Mononuclear cell (primary cell): ENCODE results near the gene TSPAN13. TPM values are rescaled to one million over a fixed set of nuclear protein-coding genes. Genes with fewer than 3 reads are reported as not detected.
A peak's percentile ranks its signal among the peaks of the same experiment; 100 is the strongest.
"Not testable (repeated sequence)": the region's sequence is repeated elsewhere in the genome, so short reads cannot be mapped to it uniquely, and the experiment has no call there.

Experiments
- H3K27me3 ChIP-seq: 2 replicates; pipeline ENCODE4 v1.6.0; 2011; ENCODE audit warnings: low read length, control low read depth; ENCODE audit not compliant: insufficient read depth
- H3K4me1 ChIP-seq: 2 replicates; pipeline ENCODE4 v1.5.1; 2011; ENCODE audit warnings: mild to moderate bottlenecking, low read length, control low read depth; ENCODE audit not compliant: insufficient read depth
- H3K4me3 ChIP-seq: 2 replicates; pipeline ENCODE4 v1.5.1; 2011; ENCODE audit warnings: mild to moderate bottlenecking, low read length, moderate library complexity
- H3K9me3 ChIP-seq: 2 replicates; pipeline ENCODE4 v1.5.1; 2011; ENCODE audit warnings: low read depth, mild to moderate bottlenecking, control low read depth, low read length
- total RNA-seq: library from RNA; depleted of rRNA; stranded (reverse); fragments of >200 nt; gene quantifications from one replicate; pipeline ENCODE4 v1.2.3, GENCODE V29; 2012

TSPAN13 gene
- total RNA-seq, 1 donor, result 5.0 TPM

DNA sequence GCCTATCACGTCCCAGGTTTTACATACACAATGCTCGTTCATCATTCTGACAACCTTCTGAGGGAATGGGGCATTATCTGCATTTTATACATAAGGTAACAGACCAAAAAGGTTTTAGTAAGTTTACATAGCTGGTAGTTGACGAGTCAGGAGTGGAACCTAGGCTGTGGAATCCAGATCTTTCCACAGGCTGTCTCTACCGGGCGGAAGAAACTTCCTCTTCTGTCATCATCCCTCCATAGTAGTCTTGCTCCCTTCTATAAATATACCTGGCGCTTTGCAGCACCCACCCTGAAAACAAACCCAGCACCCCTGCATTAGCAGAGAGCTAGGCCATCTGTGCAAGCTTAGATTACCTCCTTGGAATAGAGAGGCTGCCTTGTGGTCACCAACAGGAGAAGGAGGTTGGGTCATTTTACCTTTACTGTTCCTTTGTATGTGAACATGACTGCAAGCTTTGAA, 1.3 kb downstream of the TSPAN13 start:
- Histone ChIP-seq H3K4me3 (peak overlapping the region; percentile 51), H3K27me3 (peaks cover 8% of the 10 kb centered on the region), H3K9me3 (no peaks in the 10 kb centered on the region), H3K4me1 (peaks cover 17% of the 10 kb centered on the region)

GRCh38 chr7:16755397-16755796, 1.8 kb downstream of the TSPAN13 start:
- Histone ChIP-seq H3K4me1 (peaks cover 19% of the 10 kb centered on the region), H3K9me3 (no peaks in the 10 kb centered on the region), H3K4me3 (peak overlapping the region; percentile 51), H3K27me3 (peaks cover 8% of the 10 kb centered on the region)

DNA sequence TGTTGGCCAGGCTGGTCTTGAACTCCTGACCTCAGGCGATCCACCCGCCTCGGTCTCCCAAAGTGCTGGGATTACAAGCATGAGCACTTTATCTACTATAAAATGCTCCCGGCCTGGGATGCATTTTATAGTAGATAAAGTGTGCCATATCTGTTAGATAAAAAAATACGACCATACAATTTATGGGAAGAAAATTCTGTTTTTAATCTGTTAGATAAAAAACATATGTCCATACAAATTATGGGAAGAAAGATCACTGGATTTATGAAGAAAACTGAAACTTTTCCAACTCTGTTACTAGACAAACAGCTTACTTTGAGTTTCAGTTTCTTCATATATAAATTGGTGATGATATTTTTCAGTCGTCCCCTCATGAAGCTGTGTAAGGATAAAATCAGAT, 4.5 kb downstream of the TSPAN13 start:
- H3K27me3 ChIP-seq, result peaks cover 8% of the 10 kb centered on the region
- peaks cover 22% of the 10 kb centered on the region for H3K4me1 ChIP-seq
- H3K9me3 ChIP-seq, result no peaks in the 10 kb centered on the region
- H3K4me3 ChIP-seq, result no peak overlapping the region

- H3K27me3 ChIP-seq, result peaks cover 8% of the 10 kb centered on the region
- peaks cover 18% of the 10 kb centered on the region for H3K4me1 ChIP-seq
- H3K4me3 ChIP-seq, result no peak overlapping the region
- no peaks in the 10 kb centered on the region for H3K9me3 ChIP-seq
These were observed 5.4 kb downstream of the TSPAN13 start for GRCh38 chr7:16758631-16759611.

DNA sequence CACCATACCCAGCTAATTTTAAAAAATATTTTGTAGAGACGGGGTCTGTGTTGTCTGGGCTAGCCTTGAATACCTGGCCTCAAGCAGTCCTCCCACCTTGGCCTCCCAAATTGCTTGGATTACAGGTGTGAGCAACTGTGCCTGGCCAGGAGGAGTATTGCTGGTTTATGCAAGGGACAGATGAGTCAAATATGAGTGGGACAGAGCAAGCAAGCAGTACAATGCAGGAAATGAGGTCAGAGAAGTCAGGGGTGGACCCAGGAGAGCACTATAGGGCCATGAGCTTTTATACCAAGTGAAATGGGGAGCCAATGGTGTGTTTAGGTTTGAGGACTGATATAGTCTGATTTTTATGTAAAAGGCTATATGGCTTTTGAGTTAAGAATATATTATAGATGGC, 6.3 kb downstream of the TSPAN13 start:
- no peaks in the 10 kb centered on the region for H3K9me3 ChIP-seq
- H3K4me3 ChIP-seq, result no peak overlapping the region
- H3K4me1 ChIP-seq, result peaks cover 9% of the 10 kb centered on the region
- peaks cover 2% of the 10 kb centered on the region for H3K27me3 ChIP-seq

DNA sequence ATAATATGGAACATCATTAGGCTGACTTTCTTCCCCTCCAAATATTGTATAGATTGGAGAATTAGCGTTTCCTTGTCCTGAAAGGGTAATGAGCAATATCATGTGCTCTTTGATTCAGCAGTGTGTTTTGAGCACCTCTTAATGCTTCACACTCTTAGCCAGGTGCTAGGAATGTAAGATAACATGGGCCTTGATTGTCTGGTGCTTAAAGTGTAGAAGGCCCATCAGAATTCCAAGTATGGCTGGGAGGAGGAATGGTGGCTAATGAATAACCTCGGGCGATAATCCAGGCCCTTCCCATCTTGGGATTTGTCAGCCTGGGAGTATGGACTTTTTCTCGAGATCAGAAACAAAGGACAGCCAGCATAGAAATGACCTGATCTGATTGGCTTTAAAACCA, 8.6 kb downstream of the TSPAN13 start:
- H3K27me3 ChIP-seq, result no peaks in the 10 kb centered on the region
- peaks cover 11% of the 10 kb centered on the region for H3K4me1 ChIP-seq
- no peak overlapping the region for H3K4me3 ChIP-seq

DNA sequence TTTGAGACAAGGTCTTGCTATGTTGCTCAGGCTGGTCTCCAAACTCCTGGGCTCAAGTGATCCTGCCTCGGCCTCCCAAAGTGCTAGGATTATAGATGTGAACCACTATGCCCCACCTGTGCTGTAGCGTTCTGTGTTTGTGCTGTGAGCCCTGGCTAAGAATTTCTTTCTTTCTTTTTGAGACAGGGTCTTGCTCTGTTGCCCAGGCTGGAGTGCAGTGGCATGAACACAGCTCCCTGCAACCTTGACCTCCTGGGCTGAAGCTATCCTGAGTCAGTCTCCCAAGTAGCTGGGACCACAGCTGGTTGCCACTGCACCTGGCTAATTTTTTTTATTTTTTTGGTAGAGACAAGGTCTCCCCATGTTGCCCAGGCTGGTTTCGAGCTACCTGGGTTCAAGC, 11.4 kb downstream of the TSPAN13 start:
- Histone ChIP-seq H3K9me3 (no peaks in the 10 kb centered on the region), H3K27me3 (no peaks in the 10 kb centered on the region), H3K4me1 (peaks cover 7% of the 10 kb centered on the region), H3K4me3 (no peak overlapping the region)

More for the DNA sequence above, 8.6 kb downstream of the TSPAN13 start:
- no peaks in the 10 kb centered on the region for H3K9me3 ChIP-seq

- no peaks in the 10 kb centered on the region for H3K9me3 ChIP-seq
- peaks cover 5% of the 10 kb centered on the region for H3K4me1 ChIP-seq
- H3K27me3 ChIP-seq, result no peaks in the 10 kb centered on the region
- H3K4me3 ChIP-seq, result no peak overlapping the region
These were observed 11.9 kb downstream of the TSPAN13 start for GRCh38 chr7:16765436-16765859.

- not testable (repeated sequence) for H3K4me1 ChIP-seq, H3K9me3 ChIP-seq, H3K4me3 ChIP-seq, H3K27me3 ChIP-seq
These were observed 16.4 kb downstream of the TSPAN13 start for GRCh38 chr7:16769994-16770393.

- no peaks in the 10 kb centered on the region for H3K27me3 ChIP-seq
- no peaks in the 10 kb centered on the region for H3K4me1 ChIP-seq
- H3K9me3 ChIP-seq, result no peaks in the 10 kb centered on the region
- H3K4me3 ChIP-seq, result no peak overlapping the region
These were observed 17.2 kb downstream of the TSPAN13 start for GRCh38 chr7:16770657-16771329.

DNA sequence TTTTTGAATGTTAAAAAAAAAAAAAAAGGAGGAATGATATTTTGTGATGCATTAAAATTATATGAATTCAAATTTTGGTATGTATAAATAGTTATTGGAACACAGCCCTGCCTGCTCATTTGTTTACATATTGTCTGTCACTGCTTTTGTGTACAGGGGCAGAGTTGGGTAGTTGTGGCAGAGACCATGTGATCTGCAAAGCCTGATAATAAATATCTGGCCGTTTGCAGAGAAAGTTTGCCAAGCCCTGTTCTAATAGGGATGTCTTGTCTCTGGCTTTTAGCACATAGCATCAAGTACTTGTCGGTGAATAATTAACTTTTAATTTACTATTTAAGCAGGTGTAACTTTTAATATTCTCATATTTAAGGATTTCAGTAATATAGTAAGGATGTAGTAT, 19.8 kb downstream of the TSPAN13 start:
- no peak overlapping the region for H3K4me3 ChIP-seq
- no peaks in the 10 kb centered on the region for H3K27me3 ChIP-seq
- H3K9me3 ChIP-seq, result no peaks in the 10 kb centered on the region
- H3K4me1 ChIP-seq, result peaks cover 3% of the 10 kb centered on the region

DNA sequence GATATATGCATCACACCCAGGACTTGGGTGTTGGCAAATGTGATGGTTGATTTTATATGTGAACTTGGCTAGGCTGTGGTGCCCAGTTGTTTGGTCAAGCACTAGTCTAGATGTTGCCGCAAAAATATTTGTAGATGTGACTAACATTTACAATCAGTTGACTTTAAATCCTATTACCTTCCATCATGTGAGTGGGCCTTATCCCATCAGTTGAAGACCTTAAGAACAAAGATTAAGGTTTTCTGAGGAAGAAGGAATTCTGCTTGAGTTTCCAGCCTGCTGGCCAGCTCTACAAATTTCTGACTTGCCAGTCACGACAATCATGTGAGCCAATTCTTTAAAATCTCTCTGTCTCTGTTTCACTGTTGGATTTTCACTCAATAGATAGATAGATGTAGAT, 20.3 kb downstream of the TSPAN13 start:
- H3K4me3 ChIP-seq, result no peak overlapping the region
- H3K27me3 ChIP-seq, result no peaks in the 10 kb centered on the region
- no peaks in the 10 kb centered on the region for H3K9me3 ChIP-seq
- H3K4me1 ChIP-seq, result peaks cover 5% of the 10 kb centered on the region

- Histone ChIP-seq H3K27me3 (no peaks in the 10 kb centered on the region), H3K4me3 (no peak overlapping the region), H3K4me1 (peaks cover 7% of the 10 kb centered on the region), H3K9me3 (no peaks in the 10 kb centered on the region)
These were observed 20.7 kb downstream of the TSPAN13 start for GRCh38 chr7:16774294-16774693.

DNA sequence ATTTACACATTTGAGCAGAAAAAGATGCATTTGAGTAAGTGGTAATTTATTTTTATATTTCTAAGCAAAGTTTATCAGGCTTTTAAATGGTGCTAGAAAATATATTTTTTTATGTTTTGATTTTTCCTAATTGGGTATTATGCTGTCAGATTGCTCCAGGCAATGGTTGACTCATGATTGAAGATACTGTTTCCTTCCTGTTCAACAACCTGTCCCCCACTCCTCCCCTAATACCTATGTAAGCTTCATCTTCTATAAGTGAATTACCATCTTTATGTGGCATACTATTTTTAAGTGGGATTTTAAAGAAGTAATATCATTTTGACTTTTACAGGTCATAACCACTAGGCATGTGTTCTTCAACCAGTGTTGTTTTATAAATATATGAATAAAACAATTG, 21.4 kb downstream of the TSPAN13 start:
- Histone ChIP-seq H3K4me1 (peaks cover 7% of the 10 kb centered on the region), H3K27me3 (no peaks in the 10 kb centered on the region), H3K9me3 (no peaks in the 10 kb centered on the region)

DNA sequence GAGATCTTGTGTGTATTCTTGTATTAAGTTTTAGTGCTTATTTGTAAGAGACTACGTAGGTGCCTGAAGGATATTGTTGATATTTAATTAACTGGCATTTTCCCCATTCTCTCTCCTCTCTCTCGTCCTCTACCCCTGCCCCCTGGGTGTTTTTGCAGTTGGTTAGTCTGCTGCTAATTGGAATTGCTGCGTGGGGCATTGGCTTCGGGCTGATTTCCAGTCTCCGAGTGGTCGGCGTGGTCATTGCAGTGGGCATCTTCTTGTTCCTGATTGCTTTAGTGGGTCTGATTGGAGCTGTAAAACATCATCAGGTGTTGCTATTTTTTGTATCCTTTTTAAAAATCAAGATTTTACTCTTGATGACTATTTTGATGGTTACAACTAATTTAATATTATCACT, 22.5 kb downstream of the TSPAN13 start:
- Histone ChIP-seq H3K4me1 (peaks cover 7% of the 10 kb centered on the region), H3K4me3 (no peak overlapping the region), H3K9me3 (no peaks in the 10 kb centered on the region), H3K27me3 (no peaks in the 10 kb centered on the region)

More for the DNA sequence above, 21.4 kb downstream of the TSPAN13 start:
- H3K4me3 ChIP-seq, result no peak overlapping the region
